Activated B cell treated with CpG ODN at 0.5 μM for 24 hours (primary cell): ENCODE data around the gene KRT27. TPM values are rescaled to one million over a fixed set of nuclear protein-coding genes. Genes with fewer than 3 reads are reported as not detected.

ENCODE experiments used
- ATAC-seq: fragments of 200-7000 bp; cut with Tn5 transposase; one replicate; pipeline ENCODE4 v1.10.0; 2021; ENCODE audit warnings: low read depth, mild to moderate bottlenecking, moderate library complexity
- CTCF ChIA-PET: fragments of 350-600 bp; sonication (Branson Sonifier 250); formaldehyde crosslinking; loops from one replicate; lab custom pipeline; 2021; ENCODE audit warnings: antibody characterized with exemption; lab: Charles Lee
- POLR2A ChIA-PET: fragments of 350-600 bp; sonication (Branson Sonifier 250); formaldehyde crosslinking; loops from one replicate; lab custom pipeline; 2021; ENCODE audit warnings: antibody characterized with exemption; lab: Charles Lee
- DNase-seq: peaks from one replicate; pipeline ENCODE4 v3.0.0; 2022
- H3K27ac Mint-ChIP-seq: one replicate; pipeline ENCODE4 v1.8.0; 2020; ENCODE audit warnings: mixed read lengths
- H3K27me3 Mint-ChIP-seq: one replicate; pipeline ENCODE4 v1.8.0; 2021; ENCODE audit warnings: mixed read lengths
- H3K36me3 Mint-ChIP-seq: one replicate; pipeline ENCODE4 v1.8.0; 2021; ENCODE audit warnings: low read depth, mixed read lengths
- H3K4me1 Mint-ChIP-seq: one replicate; pipeline ENCODE4 v1.8.0; 2021; ENCODE audit warnings: mixed read lengths
- H3K4me3 Mint-ChIP-seq: one replicate; pipeline ENCODE4 v1.8.0; 2020; ENCODE audit warnings: mild to moderate bottlenecking, mixed read lengths
- H3K9me3 Mint-ChIP-seq: one replicate; pipeline ENCODE4 v1.8.0; 2020; ENCODE audit warnings: mixed read lengths
- CTCF ChIP-seq: fragments of 200-600 bp; IDR thresholded peaks from one replicate; pipeline ENCODE4 v1.8.0; 2022; ENCODE audit warnings: antibody characterized with exemption, mild to moderate bottlenecking
- intact Hi-C: fragments of 100-400 bp; cut with micrococcal nuclease; formaldehyde crosslinking; loops from one replicate; pipeline ENCODE4 v1.15.1; 2024
- total RNA-seq: library from RNA; stranded (reverse); gene quantifications from 2 replicates; pipeline ENCODE4 v1.2.3, GENCODE V29; 2022

KRT27 gene
- total RNA-seq, 1 donor from 2014 or later, result not detected

GRCh38 chr17:40778461-40778860 is 3.9 kb downstream of the KRT27 start:
- TF ChIP-seq CTCF, result no peak
- ChIA-PET CTCF (no interaction called here), POLR2A (no interaction called here)
- ATAC-seq, result no peak
- DNase-seq, result no peak
- H3K4me1 Mint-ChIP-seq, result peaks cover 4% of the 10 kb centered on the region
- no peaks in the 10 kb centered on the region for H3K9me3 Mint-ChIP-seq
- no peak overlapping the region for H3K27ac Mint-ChIP-seq
- peaks cover 52% of the 10 kb centered on the region for H3K27me3 Mint-ChIP-seq
- intact Hi-C loops, result no loop called here
- H3K36me3 Mint-ChIP-seq, result no peaks in the 10 kb centered on the region
- H3K4me3 Mint-ChIP-seq, result no peak overlapping the region

DNA sequence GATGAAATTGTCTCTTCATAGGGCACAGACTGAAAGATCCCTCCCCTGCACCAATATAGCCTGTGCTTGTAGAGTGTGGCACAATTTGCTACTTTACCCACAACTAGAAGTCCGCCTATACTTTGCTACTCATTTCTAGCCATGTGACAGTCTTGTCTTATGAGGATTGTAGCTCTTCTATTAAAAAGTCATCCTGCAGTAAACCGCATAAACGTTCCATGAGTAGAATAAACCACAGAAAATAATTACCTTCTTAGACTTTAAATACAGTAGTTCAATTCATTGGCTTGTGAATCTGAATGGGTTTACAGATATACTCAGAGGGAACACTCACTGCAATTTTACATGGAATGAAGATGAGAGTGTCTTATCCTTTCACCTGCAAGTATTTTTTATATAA is 4.4 kb downstream of the KRT27 start:
- CTCF ChIA-PET, result no interaction called here
- no peaks in the 10 kb centered on the region for H3K9me3 Mint-ChIP-seq
- peaks cover 4% of the 10 kb centered on the region for H3K4me1 Mint-ChIP-seq

DNA sequence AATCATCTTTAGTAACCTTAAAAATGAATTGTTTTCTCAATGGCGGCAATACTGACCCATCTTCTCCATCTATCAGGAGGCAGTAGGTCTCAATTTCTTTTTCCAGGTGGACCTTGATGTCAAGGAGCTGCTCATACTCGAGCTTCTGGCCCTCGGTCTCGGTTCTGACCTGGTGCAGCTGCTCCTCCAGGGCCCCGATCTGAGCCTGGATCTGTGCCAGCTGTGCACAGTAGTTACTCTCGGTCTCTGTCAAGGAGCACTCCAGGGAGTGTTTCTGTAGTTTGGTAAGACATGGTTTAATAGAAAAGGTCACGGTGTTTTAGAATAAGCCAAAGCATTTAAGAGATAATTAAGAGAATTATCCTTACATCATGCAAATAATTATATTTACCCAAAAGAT is 4.9 kb downstream of the KRT27 start:
- no peaks in the 10 kb centered on the region for H3K9me3 Mint-ChIP-seq
- ATAC-seq (no peak), DNase-seq (no peak)
- H3K36me3 Mint-ChIP-seq, result no peaks in the 10 kb centered on the region
- H3K27me3 Mint-ChIP-seq, result peaks cover 48% of the 10 kb centered on the region
- peaks cover 4% of the 10 kb centered on the region for H3K4me1 Mint-ChIP-seq
- intact Hi-C loops, result no loop called here
- no peak overlapping the region for H3K4me3 Mint-ChIP-seq
- POLR2A ChIA-PET, result no interaction called here
- TF ChIP-seq CTCF, result no peak
- CTCF ChIA-PET, result no interaction called here
- no peak overlapping the region for H3K27ac Mint-ChIP-seq

More for the DNA sequence above, 4.4 kb downstream of the KRT27 start:
- no peak for TF ChIP-seq CTCF
- POLR2A ChIA-PET, result no interaction called here
- Mint-ChIP-seq H3K27ac (no peak overlapping the region), H3K36me3 (no peaks in the 10 kb centered on the region), H3K4me3 (no peak overlapping the region), H3K27me3 (peaks cover 48% of the 10 kb centered on the region)
- ATAC-seq, result no peak
- intact Hi-C loops, result no loop called here
- no peak for DNase-seq

- H3K27ac Mint-ChIP-seq, result no peak overlapping the region
- TF ChIP-seq CTCF, result no peak
- ATAC-seq (no peak), DNase-seq (no peak)
- H3K4me3 Mint-ChIP-seq, result no peak overlapping the region
- intact Hi-C loops, result no loop called here
- ChIA-PET CTCF (no interaction called here), POLR2A (no interaction called here)
- H3K9me3 Mint-ChIP-seq, result no peaks in the 10 kb centered on the region
- no peaks in the 10 kb centered on the region for H3K36me3 Mint-ChIP-seq
- peaks cover 41% of the 10 kb centered on the region for H3K27me3 Mint-ChIP-seq
- peaks cover 4% of the 10 kb centered on the region for H3K4me1 Mint-ChIP-seq
These were observed 6.4 kb downstream of the KRT27 start for GRCh38 chr17:40775945-40776344.

- no peak for DNase-seq
- ATAC-seq, result no peak
- no peak for TF ChIP-seq CTCF
- ChIA-PET CTCF (no interaction called here), POLR2A (no interaction called here)
- H3K9me3 Mint-ChIP-seq, result no peaks in the 10 kb centered on the region
- H3K4me1 Mint-ChIP-seq, result no peaks in the 10 kb centered on the region
- no peaks in the 10 kb centered on the region for H3K36me3 Mint-ChIP-seq
- H3K27me3 Mint-ChIP-seq, result peaks cover 28% of the 10 kb centered on the region
- H3K27ac Mint-ChIP-seq, result no peak within 1 kb of the TSS
- intact Hi-C loops, result no loop called here
- no peak within 1 kb of the TSS for H3K4me3 Mint-ChIP-seq
These were observed 10.2 kb downstream of the KRT27 start, which contains the start of gene KRT26 for GRCh38 chr17:40772101-40772500. TSS of gene KRT26 (minus strand) at chr17:40772201. CDS start at chr17:40772113, 88 bp downstream.
